HS-5 (cell line): ENCODE measurements around the gene HARS1.
A peak's percentile ranks its signal among the peaks of the same experiment; 100 is the strongest.
"Not testable (repeated sequence)": the region's sequence is repeated elsewhere in the genome, so short reads cannot be mapped to it uniquely, and the experiment has no call there.

ENCODE experiments used
- DNase-seq: peaks from one replicate; pipeline ENCODE4 v3.0.0-alpha.2; 2012; ENCODE audit warnings: low read depth

HARS1 gene

DNA sequence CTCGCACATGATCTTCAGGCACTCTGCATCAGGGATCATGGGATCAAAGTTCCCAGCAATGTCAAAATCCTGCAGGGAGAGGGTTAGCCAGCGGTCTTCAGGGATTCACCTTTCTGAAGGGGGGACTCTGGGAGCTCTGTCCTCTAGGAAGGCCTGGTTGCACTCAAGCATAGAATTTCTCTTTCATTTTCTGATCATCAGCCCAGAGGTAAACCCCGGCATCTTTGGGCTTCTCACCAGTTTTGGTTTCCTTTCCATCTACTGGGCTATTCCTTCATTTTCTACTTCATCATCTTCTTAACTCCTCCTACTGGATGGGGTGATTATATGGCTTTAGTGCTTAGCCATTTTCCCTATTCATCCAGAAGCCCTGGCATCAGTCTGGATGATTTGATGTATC, 13.2 kb downstream of the HARS1 start:
- DNase-seq: no peak

DNA sequence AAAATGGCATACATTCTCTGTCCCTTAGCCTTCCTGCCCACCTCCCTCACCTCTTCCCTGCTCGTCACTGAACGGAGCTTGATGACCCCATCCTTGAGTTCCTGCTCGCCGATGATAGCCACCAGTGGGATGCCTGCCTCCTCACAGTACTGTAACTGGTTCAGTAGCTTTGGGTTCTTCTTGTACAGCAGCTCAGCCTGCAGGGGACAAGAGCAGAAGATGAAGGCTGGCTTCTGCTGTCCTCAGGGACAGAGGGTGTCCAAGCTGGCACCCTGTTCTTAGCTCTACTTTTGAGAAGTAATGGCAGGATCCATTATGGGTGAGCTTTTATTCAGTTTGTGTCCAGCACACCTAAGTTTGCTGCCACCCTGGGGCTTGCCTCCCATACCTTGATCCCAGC, 16.5 kb downstream of the HARS1 start:
- DNase-seq: no peak

DNA sequence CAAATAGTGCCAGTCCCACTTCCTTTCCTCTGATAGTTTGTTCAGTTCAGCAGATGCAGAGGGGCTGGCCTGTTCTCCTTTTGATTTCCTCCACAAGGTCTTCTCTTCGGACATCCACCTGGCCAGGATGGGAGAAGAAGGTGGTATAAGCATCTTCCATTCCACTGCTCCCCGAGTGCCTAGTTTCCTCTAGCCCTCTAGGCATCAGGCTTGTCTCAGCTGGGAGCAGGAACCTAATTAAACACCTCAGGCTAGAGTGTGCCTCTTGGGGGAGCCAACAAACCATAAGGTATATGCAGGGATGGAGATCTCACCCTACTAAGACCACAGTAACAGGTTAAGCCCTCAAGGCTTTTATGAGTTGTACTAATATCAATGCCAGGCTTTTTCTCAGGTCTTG, 17.0 kb downstream of the HARS1 start:
- no peak for DNase-seq

DNA sequence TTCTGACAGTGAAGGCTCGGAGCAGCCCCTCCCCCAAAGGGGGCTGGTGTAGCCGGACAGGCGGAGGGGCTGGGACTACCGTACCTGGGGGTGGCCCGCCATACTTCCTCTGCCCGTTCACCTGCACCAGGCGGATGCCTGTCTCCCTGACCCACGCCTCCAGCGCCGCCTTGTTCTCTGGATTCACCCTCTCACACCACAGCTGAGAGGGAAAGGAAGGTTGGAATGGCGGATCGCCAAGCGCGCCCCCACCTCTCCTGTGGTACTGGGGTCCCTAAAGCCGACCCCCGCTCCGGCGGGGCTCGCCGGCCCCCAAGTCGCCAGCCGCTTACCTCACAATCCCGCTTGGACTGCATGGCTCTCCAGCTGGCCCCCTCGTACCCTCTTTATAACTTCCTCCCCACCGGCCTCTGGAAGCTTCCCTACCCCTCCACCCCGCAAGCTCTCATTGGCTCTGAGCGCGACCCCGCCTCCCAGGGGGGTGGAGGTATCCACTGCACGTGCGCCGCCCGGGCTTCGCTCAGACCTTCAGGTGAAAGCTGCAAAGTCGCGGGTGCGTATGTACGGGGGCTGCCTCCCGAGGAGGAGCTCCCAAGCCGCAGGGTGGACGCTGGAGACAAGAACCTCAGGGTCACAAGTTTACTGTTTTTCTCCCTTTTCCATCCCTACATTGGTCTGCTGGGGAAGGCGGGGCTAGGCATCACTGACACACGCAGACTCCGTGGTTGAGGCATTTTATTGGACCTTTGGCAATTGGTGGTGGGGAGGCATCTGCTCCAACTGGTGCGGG, 17.8 kb downstream of the HARS1 start, which contains the start of gene DND1:
DND1 (minus strand) TSS at position 390 of the 790 bp plus-strand sequence; CDS start at position 356, 34 bp downstream.
- DNase-seq: no peak

DNA sequence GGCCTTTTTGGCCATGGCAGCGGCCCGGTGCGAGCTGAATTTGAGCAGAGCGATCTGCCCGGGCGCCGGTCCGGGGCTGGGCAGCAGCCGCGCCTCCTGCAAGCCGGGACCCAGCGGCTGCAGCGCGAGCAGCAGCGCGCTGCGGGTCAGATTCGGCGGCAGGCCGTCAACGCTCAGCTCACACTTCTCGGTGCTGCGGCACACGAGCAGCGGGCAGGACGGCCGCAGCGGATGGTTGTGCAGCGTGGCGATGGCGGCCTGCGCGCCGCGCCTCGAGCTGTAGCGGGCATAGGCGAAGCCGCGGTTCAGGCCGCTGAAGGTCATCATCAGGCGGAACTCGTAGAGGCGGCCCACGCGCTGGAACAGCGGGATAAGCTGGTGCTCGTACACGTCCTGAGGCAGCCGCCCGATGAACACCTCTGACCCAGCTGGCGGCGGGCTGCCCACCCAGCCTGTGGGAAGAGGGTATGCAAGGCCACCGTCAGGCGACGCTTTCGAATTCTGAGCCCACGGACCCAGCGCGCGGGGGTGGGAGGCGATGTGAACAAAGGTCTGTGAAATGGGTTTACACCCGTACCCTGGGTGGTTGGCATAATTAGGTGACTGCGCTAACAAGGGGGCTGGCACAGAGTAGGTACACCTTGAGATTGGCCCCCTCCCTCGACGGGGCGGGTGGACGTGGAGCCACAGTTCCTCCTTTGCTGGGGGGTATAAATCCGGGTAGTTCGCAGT, 18.5 kb downstream of the HARS1 start:
- DNase-seq: no peak

DNA sequence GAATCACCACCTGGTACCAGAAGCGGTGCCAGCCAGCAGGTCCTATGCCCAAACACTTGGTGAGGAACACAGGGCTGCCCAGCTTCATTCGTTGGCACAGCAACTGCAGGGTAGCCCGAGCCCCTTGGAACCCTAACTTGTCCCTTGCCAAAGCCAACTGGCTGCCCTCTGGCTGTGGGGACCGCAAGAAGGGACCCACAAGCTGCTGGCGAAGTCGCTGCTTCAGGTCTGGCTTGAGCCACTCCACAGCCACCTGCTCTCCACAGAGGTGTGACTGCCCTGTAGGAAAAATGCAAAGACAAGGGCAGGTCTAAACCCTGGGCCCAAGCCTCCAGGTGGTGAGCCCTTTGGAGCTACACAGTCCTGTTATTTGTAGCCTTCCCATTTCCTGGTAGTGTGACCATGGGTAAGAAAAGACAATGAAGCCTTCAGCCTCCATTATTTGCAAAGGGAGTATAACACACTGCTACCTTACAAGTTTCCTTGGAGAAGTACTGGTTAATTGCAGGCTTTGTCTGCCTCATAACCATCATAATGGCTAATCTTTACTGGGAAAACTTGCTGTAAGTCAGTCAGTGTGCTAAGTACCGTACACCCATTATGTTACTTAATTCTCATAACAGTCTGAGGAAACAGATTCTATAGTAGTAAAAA, 19.6 kb downstream of the HARS1 start:
- DNase-seq: no peak

DNA sequence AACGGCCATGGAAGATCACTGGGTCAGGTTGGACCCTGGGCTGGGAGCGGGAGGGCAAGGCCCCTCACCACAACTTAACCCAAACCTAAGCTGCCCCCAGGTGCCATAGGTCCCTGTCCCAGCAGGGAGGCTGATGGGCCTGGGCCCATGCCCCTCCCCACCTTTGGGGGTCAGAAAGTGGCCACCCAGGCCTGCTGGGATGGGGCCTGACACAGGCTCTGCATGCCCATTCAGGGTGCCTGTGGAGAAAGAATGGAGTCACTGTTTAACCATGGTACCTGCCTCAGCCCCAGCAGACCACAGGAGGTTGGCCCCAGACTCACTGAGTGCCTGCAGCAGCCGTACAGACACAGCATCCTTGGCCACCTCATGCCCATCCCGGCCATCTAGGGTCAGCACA, 20.1 kb downstream of the HARS1 start:
- DNase-seq: not testable (repeated sequence)

DNA sequence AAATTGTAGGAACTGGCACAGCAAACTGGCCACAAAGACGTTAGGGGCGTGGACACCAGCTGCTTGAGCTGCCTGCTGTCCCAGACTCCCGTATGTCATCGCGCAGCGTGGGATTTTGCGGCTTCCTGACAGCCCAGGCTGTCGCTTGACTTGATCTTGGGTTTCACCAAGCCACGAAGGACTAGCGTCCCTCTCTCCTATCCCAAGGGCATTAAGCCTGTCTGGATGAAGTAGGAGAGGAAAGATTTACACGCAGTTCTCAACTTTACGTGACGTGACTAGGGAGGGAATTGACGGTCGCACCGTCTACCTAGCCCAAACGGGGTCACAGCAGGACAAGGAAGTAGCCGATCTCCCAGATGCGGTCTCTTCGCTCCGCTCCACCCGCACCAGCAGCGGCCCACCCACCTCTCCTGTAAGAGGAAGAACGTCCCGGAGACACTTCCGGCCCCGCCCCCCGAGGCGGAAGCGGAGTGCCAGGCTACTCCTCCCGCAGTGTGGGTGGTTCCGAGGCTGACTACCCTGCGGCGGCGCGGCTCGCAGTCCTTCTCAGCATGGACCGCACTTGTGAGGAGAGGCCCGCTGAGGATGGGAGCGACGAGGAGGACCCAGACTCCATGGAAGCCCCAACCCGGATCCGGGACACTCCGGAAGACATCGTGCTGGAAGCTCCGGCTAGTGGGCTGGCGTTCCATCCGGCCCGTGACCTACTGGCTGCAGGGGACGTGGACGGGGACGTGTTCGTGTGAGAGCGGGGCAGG, 26.6 kb downstream of the HARS1 start, which contains the start of gene WDR55:
WDR55 (plus strand) TSS at position 546 of the 761 bp plus-strand sequence; CDS start at position 555, 9 bp downstream.
- peak; percentile 78 for DNase-seq

DNA sequence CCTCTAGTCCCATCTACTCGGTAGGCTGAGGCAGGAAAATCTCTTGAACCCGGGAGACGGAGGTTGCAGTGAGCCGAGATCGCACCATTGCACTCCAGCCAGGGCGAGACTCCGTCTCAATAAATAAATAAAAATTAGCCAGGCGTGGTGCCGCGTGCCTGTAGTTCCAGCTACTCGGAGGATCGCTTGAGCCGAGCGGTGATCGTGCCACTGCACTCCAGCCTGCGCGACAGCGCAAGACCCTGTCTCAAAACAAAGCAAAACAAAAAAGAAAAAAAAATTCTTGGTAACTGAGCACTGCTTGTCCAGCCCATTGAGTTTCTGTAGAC, 27.2 kb downstream of the HARS1 start:
- no peak for DNase-seq

DNA sequence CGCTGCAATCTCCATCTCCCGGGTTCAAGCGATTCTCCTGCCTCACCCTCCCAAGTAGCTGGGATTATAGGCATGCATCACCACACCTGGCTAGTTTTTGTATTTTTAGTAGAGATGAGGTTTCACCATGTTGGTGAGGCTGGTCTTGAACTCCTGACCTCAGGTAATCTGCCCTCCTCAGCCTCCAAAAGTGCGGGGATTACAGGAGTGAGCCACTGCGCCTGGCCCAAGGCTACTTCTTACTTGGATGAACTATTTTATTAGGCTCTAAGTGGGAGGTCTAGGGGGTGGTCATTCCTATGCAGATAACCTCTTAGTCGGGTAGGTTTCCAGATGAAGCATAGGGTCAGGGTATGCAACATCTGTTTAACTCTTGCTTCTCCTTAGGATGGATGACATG, 30.8 kb downstream of the HARS1 start:
- not testable (repeated sequence) for DNase-seq

DNA sequence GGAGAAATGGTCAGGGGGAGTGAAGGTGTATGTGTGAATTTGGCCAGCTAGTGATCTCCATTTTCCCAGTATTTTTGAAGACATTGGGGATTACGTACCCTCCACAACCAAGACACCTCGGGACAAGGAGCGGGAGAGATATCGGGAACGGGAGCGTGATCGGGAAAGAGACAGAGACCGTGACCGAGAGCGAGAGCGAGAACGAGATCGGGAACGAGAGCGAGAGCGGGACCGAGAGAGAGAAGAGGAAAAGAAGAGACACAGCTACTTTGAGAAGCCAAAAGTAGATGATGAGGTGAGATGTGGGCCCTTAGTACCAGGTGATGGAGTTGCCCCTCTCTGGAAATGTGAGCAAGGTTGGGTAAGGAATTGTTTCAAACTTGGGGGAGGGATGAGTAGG, 32.3 kb downstream of the HARS1 start:
- no peak for DNase-seq

DNA sequence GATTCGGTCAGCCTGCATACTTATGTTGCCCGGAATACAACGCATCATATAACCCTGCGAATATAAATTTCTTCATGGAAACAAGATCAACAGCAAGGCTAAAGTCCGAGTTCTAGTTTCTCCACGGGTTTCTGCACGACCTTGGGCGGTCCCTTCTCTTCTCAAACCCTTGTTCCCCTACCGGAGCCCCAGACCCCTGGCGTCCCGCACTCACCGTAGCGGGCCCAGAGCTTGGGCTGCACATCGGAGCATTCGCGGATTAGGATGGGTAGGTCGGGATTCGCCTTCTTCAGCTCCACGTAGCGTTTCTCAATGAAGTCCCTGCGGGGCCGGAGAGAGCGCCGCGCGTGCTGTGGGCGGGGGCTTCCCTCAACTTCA, 44.1 kb downstream of the HARS1 start:
- DNase-seq: no peak

DNA sequence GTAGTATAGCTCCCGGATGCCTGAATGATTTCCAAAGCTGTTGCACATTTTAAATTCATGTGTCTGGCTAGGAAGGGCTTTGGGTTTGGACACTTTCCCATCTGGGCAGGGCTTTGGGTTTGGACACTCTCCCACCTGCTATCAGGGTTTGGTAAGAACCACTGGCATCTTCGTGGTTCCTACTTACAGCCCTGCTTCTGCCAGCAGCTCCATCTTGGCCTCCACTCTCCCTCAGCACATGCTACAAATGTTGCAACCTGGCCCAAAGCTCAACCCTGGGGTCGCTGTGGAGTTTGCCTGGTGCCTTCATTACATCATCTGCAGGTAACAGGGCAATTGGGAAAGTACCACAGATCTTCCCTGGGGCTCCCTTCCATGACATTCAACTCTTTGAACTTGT, 48.5 kb downstream of the HARS1 start:
- no peak for DNase-seq

DNA sequence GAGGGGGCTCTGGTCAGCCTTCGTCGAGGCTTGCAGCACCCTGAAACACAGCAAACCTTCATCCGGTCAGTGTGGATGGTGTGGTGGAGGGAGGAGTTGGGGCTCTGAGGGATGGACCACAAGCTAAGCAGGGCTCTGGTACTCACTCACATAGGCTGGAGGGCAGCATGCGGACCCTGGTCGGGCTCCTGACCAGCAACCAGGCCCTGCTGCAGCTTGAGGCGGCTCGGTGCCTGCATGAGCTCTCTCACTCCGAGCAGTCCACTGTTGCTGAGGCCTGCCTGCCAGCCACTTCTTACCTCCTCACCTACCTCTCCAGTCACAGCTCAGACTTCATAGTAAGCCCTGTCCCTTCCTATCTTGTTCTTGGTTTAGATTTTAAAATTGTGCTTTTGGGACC, 49.5 kb downstream of the HARS1 start:
- DNase-seq: no peak

DNA sequence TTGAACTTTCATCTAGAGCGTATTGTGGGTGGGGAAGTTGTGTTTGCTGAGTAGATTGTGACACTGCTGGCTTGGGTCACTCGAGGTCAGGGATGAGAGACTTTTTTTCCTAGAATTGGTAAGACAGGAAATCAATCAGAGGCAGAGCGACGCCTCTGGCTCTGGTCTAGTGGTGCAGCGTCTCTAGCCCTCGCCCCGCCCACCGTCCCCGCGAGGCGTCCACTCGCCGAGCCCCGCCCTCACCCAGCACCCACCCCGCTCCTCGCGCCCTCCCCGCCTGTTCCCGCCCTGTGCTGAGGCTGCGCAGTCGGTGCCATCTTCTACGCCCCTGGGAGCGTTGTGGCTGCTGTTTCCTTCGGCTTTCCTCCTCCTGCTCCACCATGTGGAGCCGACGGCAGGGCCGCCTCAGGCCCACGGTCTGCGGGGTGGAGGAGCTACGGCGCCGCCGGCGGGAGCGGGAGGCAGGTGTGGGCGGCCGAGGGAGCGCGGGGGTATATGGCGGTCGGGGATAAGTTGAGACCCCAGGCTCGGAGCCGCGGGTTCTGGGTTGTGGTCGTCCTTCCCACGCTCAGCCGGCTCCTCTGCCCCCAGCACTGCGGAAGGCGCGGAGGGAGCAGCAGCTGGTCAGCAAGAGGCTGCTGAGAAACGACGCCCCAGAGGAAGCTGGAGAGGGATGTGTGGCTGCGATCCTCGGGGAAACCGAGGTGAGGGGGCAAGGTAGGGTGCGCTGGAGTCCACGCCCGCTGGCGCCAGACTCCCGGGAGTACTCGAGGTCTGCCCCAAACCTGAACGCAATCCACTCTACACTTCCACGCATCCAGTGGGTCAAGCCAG, 51.8 kb downstream of the HARS1 start, which contains the start of gene TMCO6:
TMCO6 (plus strand) TSS at position 304 of the 834 bp plus-strand sequence; CDS start at position 381, 77 bp downstream.
- DNase-seq: peak; percentile 59

DNA sequence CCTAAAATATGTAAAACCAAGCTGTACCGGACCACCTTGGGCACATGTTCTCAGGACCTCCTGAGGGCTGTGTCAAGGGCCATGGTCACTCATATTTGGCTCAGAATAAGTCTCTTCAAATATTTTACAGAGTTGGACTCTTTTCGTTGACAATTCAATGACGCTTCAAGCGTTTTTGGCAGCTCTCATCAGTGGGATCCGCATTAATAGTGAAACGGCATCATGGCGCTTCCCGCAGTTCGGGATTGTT, 52.3 kb downstream of the HARS1 start:
- not testable (repeated sequence) for DNase-seq

DNA sequence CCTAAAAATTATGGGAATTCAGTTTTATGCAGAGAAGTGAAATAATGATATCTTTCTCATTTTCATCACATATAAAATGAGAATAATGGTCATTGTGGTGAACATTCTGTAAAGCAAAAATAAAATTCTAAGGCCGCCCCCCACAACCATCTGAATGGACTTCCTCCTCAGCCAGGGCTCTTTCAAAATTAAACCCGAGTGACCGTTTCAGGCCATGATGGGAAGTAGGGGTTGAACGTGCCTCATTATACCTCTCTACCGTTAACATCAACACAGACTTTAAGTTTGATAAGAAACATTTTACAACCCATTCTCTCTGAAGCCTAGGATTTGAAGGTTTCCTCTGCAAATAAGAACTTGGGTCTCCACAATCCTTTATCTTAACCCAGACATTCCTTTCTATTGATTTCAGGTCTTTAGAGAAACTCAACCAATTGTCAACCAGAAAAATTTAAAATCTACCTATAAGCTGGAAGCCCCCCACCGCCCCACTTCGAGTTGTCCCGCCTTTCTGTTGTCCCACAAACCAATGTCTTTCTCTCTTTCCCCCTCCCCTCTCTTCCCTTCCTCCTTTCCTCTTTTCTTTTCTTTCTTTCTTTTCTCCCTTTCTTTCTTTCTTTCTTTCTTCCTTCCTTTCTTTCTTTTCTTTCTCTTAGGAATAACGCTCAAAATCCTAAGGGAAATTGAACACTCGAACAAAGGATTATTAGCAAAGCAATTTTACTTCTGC, 53.6 kb downstream of the HARS1 start:
- DNase-seq: no peak

DNA sequence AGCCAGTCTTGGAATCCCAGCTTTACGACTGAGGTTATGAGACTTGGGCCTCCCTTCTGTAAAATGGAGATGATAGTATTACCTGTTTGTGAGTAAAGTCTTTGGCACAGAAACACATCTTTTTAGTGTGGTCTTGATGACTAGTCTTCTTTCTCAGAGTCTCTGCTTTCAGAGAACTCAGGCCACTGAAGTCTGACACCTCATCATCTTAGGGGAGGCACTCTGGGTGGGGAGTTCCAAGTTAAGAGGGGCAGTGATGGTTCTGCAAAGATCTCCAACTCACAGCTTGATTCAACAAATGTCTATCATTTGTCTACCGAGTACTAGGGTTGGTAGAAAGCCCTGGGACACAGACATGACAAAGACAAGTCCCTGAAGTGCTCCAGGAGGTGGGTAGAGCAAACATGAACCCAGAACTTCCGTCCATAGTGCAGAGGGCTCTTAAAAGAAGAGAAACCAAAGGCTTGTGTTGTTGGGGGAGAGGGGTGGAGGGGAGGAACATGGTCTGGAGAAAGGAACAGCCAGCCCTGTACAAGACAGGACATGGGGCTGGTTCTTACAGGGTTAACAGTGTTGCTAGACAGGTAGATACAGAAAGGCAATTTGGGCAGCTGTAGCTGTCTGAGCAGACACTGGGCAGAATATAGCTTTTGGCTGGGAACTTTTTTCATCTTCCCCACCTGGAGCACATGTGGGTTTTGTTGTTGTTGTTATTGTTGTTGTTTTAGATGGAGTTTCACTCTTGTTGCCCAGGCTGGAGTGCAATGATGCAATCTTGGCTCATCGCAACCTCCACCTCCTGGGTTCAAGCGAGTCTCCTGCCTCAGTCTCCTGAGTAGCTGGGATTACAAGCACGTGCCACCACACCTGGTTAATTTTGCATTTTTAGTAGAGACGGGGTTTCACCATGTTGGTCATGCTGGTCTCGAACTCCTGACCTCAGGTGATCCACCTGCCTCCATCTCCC, 55.6 kb downstream of the HARS1 start:
- no peak for DNase-seq

DNA sequence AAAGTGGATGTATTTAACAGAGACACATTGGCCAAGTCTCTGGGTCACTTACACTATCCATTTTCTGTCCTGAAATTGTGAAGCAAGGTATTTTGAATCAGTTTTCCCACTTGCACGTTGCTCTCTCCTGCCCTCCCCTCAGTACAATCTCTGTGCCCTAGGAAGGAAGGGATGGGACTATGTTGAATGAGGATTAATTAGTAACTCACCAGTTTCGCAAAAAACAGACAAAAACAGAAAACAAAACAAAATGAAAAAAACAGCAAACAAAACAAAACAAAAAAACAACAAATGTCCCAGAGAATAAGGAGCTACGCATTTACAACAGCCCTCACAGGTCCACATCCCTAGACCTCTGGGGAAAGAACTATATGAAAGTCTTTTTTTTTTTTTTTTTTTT, 57.1 kb downstream of the HARS1 start:
- DNase-seq: no peak

DNA sequence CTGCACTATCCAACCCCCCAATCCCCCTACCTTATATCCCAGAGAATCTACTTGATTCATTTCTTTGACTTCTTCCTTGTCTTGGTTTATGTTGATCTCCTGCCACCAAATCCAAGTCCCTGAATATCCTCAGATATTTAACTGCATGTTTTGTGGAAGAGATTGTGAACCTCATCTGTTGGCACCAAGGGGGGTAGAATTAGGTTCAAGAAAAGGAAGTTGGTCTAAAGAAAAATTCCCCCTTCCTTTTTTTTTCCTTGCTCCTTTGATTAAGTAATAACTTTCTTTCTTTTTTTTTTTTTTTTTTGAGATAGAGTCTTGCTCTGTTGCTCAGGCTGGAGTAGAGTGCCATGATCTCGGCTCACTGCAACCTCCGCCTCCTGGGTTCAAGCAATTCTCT, 57.7 kb downstream of the HARS1 start:
- no peak for DNase-seq
